ENCODE results near the gene SMG1. TPM values are rescaled to one million over a fixed set of nuclear protein-coding genes. Genes with fewer than 3 reads are reported as not detected.

SMG1 gene
- total RNA-seq, 4 donors from 2014 or later: 84.9 to 144 (median 104) TPM

DNA sequence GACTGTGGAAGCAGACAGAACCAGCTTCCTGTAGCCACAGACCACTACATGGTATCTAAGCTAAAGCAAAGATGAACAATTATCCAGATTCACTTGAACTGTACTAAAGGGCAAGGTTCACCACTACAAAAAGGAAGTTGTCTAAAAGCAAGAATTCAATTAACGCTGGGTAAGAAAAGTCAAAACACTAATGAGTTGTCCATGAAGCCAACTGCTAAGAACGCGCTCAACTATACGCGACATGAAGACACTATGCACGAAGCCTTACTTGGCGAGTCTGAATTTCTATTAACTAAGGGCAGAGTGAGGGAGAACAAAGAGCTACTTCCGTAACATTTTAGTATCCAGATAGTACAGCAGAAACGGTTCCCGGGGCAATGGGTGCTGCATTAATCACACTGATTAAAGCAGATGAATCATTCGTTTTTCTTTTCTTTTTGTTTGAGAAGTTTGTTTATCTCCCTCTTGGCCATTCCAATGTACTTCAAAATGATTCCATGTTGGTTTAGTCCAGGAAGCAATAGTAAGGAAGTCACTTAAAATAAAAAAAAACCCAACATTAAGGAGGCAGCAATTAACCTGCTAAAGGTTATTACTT is 133.3 kb downstream of the SMG1 start:
- DNase-seq (ENCODE audit: low spot score) (no peak), ATAC-seq (ENCODE audit: low FRiP score) (no peak)
- TF ChIP-seq, protein P1, sequence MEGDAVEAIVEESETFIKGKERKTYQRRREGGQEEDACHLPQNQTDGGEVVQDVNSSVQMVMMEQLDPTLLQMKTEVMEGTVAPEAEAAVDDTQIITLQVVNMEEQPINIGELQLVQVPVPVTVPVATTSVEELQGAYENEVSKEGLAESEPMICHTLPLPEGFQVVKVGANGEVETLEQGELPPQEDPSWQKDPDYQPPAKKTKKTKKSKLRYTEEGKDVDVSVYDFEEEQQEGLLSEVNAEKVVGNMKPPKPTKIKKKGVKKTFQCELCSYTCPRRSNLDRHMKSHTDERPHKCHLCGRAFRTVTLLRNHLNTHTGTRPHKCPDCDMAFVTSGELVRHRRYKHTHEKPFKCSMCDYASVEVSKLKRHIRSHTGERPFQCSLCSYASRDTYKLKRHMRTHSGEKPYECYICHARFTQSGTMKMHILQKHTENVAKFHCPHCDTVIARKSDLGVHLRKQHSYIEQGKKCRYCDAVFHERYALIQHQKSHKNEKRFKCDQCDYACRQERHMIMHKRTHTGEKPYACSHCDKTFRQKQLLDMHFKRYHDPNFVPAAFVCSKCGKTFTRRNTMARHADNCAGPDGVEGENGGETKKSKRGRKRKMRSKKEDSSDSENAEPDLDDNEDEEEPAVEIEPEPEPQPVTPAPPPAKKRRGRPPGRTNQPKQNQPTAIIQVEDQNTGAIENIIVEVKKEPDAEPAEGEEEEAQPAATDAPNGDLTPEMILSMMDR (IDR thresholded peaks at IDR 0.05): no peak

DNA sequence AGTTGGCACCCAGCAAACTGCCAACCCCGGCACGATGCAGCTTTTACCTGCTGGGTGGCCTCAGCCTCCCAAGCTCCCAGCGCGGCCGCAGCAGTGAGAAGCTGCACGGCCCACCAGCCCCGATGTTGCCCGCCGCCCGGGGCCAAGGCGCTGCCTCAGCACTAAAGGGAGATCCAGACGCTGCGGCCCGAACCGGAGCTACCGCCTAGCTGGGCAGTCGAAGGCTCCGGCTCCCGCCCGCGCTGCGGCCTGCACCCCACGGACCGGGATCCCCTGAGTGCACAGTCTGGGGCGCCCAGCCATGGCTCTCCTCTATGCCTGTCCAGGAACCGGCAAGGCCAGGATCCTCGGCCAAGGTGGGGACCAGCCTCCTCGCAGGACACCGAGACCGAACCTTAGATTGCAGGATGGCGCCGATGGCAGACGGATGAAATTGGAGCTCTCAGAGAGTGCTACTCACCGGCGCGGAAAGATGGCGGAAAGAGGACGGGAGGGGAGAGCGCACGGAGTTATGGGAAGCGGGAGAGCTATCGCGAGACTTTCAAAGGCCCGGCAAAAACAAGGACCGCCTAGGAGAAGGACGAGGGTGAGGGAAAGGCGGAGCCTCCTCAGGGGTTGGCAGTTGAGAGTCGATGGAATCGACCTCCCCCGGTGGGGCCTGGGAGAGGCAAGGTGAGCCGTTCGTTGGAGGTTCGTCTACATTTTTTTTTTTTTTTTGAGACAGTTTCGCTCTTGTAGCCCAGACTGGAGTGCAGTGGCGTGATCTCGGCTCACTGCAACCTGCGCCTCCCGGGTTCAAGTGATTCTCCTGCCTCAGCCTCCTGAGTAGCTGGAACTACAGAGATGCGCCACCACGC is 136.1 kb downstream of the SMG1 start, which contains the start of gene RPS15A:
Gene RPS15A (minus strand): TSS at position 485 of the 857 bp plus-strand sequence. CDS start 1,221 bp downstream, outside the sequence.
- TF ChIP-seq, protein P1 (IDR thresholded peaks at IDR 0.05): no peak
- ATAC-seq (ENCODE audit: low FRiP score) (peak; percentile 97), DNase-seq (ENCODE audit: low spot score) (peak; percentile 71)

DNA sequence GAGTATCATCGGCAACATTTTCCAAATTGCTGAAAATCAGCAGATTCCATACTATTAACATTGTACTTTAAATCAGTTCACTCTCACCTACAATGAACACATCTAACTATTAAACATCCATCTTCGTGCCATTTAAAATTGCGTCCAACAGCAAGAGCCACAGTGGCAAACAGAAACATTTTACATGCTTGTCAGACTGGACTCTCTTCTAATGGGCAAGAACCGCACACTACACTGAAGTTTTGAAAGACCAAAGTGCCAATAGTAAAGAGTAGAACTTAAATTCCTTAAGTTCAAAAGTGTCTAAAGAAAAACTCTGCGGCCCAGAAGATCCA is 136.7 kb downstream of the SMG1 start:
- TF ChIP-seq, protein P1 (IDR thresholded peaks at IDR 0.05): no peak
- ATAC-seq (ENCODE audit: low FRiP score): no peak
- no peak for DNase-seq (ENCODE audit: low spot score)

DNA sequence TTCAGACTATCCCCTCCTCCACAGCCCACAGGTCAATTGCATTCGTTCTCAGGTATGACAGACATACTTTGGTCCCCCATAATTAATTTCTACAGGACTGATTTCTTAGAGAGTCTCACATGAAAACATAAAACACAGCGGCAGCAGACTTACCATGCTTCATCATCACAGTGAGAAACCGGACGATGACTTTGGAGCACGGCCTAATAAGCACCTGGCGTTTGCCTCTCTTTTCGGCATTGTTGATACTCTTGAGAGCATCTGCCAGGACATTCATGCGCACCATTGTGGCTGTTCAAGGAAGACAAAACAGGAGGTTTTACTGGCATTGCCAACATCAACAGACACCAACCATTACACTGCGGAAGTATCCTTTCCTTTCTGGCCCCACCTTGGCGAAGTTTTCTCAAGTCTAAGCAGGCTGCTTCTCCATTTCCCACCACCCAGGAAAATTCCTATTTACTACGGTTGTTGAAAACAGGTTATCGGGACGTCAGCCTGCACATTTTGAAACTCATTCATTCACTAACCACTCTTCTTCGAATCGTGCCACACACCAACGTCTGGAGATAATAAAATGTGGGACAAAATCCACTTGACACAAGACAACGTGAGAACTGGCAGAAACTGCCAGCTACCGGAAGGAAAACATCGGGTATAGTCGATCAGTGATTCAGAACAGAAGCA is 137.2 kb downstream of the SMG1 start:
- DNase-seq (ENCODE audit: low spot score): no peak
- no peak for ATAC-seq (ENCODE audit: low FRiP score)
- TF ChIP-seq, protein P1 (IDR thresholded peaks at IDR 0.05): no peak

DNA sequence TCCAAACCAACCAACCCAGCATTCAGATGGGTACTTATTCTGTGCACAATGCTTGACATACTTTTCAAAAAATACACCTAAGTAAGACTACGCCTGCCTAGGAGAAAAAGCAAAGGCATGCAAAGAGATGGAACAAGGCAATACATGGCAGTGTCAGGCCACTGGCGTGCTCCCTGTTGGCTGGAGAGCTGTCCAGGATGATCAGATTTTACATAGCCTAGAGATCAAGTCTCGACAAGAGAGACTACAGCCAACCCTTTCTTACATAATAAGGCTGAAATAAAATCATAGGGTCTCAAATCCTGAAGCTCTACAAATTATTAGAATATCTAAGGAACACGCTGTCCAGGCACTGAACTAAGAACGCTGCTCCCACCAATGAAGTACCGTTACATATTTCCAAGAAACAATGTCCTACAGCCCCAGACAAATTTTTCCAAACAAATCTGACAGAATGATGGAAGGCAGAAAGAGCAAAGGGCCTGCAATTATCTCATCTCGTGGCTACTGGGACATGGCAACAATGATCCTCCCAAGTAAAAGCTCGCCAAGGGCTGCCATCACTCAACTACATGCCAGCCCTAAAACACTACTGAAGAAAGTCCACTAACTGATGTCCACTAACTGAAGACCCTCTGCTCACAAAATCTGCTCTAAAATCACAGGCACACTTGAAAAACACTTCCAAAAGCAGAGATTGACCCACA is 141.1 kb downstream of the SMG1 start:
- DNase-seq (ENCODE audit: low spot score): no peak
- TF ChIP-seq, protein P1 (IDR thresholded peaks at IDR 0.05): no peak
- ATAC-seq (ENCODE audit: low FRiP score): no peak

DNA sequence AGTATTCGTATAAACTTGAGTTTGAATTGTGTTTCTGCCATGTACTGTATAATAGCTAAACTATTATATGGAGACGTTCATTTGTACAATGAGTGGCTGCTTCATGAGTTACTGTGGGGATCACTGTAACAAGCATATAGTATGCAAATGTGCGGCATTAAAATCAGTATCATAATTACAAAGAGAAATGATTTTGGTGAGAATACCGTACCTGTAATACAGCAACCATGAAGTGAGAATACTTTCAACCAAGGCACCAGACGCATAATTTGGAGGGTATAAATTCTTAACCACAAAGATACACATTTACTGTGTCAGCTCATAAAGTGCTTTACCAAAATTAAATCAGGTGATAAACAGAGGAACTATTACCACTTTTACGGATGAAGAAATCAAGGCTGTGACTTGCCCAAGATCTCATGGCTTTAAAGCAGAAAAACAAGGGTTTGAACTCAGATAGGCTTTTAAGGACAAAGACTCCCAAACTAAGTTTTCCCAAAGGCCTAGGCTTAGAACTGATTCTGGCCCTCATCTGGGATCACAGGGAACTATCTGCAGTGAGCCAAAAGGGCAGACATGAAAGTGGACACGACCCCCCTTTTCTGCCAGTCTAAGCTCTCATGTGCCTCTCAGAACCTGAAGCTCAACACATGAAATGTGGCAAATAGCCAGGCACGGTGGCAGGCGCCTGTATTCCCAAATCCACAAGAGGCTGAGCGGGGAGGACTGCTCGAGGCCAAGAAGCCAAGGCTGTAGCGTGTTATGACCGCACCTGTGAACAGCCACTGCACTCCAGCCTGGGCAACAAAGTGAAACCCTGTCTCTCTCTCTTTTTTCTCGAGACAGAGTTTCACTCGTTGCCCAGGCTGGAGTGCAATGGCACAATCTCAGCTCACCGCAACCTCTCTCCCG is 142.5 kb downstream of the SMG1 start:
- DNase-seq (ENCODE audit: low spot score) (no peak), ATAC-seq (ENCODE audit: low FRiP score) (no peak)
- TF ChIP-seq, protein P1 (IDR thresholded peaks at IDR 0.05): no peak

Measured in omental fat pad (tissue), 4 donors.